ENCODE data around the gene NEURL1. TPM values are rescaled to one million over a fixed set of nuclear protein-coding genes. Genes with fewer than 3 reads are reported as not detected.
A peak's percentile ranks its signal among the peaks of the same experiment; 100 is the strongest.

Gene NEURL1
- total RNA-seq, 6 experiments from 2014 or later: 0.06 to 0.46 (median 0.27) TPM

DNA sequence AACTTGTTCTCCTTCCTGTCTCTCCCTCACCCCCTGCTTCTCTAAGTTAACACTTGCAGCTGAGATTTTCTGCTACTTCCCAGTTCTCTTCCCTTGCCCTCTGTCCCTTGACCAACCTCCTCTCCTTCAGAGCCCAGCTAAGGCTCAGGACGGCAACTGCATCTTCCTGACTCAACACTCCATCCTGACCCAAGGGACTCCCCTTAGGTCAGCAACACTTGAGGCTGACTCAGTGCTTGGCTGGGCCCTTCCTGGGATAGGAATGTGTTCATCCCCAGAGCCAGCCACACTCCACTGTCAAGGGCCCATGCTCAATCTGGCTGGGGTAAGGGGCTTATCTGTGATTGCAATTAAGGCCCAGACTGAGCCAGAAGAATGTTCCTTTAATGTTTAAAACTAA lies 44.8 kb upstream of the NEURL1 start:
- peak overlapping the region; percentile 83 for H3K27ac Mint-ChIP-seq
- peak overlapping the region; percentile 91 for H3K4me3 Mint-ChIP-seq
- TF ChIP-seq, protein P1, sequence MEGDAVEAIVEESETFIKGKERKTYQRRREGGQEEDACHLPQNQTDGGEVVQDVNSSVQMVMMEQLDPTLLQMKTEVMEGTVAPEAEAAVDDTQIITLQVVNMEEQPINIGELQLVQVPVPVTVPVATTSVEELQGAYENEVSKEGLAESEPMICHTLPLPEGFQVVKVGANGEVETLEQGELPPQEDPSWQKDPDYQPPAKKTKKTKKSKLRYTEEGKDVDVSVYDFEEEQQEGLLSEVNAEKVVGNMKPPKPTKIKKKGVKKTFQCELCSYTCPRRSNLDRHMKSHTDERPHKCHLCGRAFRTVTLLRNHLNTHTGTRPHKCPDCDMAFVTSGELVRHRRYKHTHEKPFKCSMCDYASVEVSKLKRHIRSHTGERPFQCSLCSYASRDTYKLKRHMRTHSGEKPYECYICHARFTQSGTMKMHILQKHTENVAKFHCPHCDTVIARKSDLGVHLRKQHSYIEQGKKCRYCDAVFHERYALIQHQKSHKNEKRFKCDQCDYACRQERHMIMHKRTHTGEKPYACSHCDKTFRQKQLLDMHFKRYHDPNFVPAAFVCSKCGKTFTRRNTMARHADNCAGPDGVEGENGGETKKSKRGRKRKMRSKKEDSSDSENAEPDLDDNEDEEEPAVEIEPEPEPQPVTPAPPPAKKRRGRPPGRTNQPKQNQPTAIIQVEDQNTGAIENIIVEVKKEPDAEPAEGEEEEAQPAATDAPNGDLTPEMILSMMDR (IDR thresholded peaks at IDR 0.05): no peak
- peak; percentile 84 for DNase-seq
- H3K27me3 Mint-ChIP-seq (ENCODE audit: insufficient read depth): peaks cover 8% of the 10 kb centered on the region
- H3K36me3 Mint-ChIP-seq (ENCODE audit: low read depth): peaks cover 45% of the 10 kb centered on the region
- no peaks in the 10 kb centered on the region for H3K9me3 Mint-ChIP-seq
- H3K4me1 Mint-ChIP-seq (ENCODE audit: low read depth): peaks cover 82% of the 10 kb centered on the region

DNA sequence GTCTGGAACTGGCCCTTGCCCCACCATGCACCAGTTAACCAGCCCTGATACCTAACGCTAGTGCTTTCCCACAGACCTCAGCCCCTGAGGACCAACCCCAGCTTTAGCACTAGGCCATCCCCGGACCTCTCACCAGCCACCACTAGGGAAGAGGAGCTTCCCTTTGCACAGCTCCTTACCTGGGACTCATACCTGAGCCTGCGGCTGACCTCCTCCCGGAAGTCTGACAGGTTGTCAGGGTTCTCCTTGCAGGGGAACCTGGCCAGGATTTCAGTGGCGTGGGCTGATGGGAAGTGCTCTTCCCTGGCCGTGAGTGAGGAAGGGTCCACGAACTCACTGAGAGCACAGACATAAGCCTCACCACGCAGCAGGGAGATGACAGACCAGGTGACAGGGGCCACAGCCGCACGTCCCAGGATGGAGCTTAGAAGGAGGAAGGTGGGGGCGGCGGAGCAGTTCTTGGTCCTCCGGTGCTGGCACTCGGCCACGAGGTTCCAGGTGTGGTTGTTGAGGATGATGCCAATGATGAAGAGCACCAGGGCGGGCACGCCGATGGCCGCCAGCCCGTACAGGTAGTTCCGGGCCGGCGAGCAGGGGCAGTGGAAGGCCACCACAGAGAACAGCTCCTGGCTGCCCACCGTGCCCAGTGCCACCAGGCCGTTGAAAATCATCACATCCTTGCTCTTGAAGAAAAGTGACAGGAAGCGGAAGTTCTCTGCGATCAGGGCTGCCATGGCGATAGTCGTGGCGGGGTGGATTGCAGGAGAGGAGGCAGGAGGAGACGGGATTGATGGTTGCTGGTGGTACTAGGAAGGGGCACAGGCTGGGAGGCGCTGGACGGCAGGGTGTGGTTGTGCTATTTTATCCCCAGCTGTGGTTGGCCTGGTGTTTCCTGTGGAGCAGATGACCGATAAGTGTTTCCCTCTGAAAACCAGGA lies 44.0 kb upstream of the NEURL1 start:
- H3K4me1 Mint-ChIP-seq (ENCODE audit: low read depth): peaks cover 81% of the 10 kb centered on the region
- H3K27ac Mint-ChIP-seq: peak overlapping the region; percentile 90
- peaks cover 8% of the 10 kb centered on the region for H3K27me3 Mint-ChIP-seq (ENCODE audit: insufficient read depth)
- no peak for DNase-seq
- peak overlapping the region; percentile 91 for H3K4me3 Mint-ChIP-seq
- peaks cover 43% of the 10 kb centered on the region for H3K36me3 Mint-ChIP-seq (ENCODE audit: low read depth)
- H3K9me3 Mint-ChIP-seq: no peaks in the 10 kb centered on the region
- TF ChIP-seq, protein P1 (IDR thresholded peaks at IDR 0.05): no peak

DNA sequence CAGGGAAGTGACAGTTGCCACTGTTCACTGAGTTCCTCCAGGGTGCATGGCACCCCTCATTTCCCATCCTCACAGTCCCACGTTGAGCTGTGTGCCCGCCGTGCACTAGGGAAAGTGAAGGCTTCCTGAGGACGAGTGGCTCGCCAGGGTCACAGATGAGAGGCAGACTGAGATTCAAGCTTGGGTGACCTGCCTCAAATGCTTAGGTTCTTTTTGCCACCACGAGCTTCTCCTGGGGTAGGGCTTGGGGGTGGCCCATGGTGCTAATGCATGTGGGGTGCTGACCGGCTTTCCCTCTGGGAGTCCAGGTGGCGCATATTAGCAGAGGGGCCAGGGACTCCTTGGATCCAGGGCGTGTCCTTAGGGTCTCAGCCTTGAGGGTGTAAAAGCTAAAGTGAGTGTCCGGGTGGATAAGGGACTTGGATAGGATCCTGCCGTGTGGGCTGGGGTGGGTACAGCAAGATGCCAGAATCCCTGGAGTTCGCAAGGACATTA lies 43.3 kb upstream of the NEURL1 start:
- peaks cover 6% of the 10 kb centered on the region; the same call in 1 of the 2 replicates for H3K27me3 Mint-ChIP-seq (ENCODE audit: insufficient read depth)
- H3K27ac Mint-ChIP-seq: peak overlapping the region; percentile 90
- peaks cover 73% of the 10 kb centered on the region for H3K4me1 Mint-ChIP-seq (ENCODE audit: low read depth)
- TF ChIP-seq, protein P1 (IDR thresholded peaks at IDR 0.05): no peak
- DNase-seq: no peak
- H3K9me3 Mint-ChIP-seq: no peaks in the 10 kb centered on the region
- peaks cover 38% of the 10 kb centered on the region for H3K36me3 Mint-ChIP-seq (ENCODE audit: low read depth)
- H3K4me3 Mint-ChIP-seq: peak overlapping the region; percentile 91

DNA sequence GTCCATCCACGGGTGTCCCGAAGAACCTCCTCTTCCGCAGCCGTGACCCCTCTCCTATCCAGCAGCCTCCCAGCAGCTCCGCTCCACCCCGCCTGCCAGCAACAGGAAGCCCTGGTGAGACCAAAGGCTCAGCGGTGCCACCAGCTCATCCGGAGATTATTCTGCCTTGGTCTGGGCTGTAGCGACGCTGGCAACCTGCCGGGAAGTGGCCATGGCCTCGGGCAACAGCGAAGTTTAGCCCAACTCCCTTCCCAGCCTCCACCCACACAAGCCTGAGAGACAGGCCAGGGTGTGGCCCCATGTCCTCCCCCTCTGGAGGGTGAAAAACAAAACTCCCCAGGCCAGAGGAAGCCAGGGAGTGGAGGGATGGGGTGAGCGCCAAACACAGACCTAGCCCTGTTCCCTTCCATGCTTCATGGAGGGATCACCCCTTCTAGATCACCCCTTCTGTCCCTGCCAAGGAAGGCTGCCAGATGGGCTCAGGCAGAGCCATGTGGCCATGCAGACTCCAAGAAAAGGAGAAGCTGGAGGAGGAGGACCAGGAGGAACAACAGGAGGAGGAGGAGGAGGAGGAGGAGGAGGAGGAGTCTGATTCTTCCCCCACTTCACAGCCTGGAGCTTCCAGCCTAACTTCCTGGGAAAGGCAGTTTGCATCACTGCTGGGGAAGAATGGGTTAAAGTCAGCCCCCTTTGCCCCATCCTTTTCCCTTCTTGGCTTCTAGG lies 42.3 kb upstream of the NEURL1 start:
- peak; percentile 71 for DNase-seq
- Mint-ChIP-seq H3K27me3 (ENCODE audit: insufficient read depth) (peaks cover 6% of the 10 kb centered on the region; the same call in 1 of the 2 replicates), H3K27ac (peak overlapping the region; percentile 90), H3K4me3 (peak overlapping the region; percentile 91), H3K9me3 (no peaks in the 10 kb centered on the region), H3K4me1 (ENCODE audit: low read depth) (peaks cover 63% of the 10 kb centered on the region), H3K36me3 (ENCODE audit: low read depth) (peaks cover 33% of the 10 kb centered on the region)
- TF ChIP-seq, protein P1 (IDR thresholded peaks at IDR 0.05): no peak

DNA sequence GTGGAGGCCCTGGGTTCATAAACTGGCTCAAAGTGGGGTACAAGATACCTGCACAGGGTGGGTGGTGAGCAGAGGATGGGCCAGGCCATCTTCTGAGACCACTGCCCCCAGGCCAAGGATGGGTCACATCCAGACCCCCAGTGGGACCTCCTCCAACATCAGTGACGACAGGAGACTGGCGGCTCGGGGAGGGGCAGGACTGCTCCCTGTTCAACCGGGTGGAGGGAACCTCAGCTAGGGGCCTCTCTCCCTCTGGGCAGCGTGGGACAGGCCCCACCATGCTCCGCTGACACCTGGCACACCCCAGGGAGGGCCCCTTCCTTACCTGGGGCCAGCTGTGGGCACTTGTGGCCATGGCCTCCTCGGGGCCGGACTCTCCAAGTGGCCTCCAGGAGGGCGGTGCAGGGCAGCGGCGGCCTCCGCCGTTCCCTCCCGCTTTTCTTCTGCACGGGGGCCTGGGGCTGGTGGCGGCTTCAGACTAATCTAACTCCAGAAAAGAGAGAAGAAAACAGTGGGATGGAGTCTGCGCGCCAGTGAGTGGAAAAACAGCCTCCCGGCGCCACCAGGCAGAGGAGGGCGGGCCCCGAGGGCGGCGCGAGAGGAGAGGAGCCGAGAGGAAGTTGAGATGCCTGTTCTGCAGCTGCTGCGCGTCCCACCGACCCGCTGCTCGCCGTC lies 41.5 kb upstream of the NEURL1 start, which contains the start of gene CALHM2:
Gene CALHM2, minus strand, starts transcription at position 540 of the 675 bp plus-strand sequence. CDS start 2,429 bp downstream, outside the sequence.
- Mint-ChIP-seq H3K36me3 (ENCODE audit: low read depth) (peaks cover 30% of the 10 kb centered on the region), H3K27ac (peak within 1 kb of the TSS; percentile 90), H3K4me1 (ENCODE audit: low read depth) (peaks cover 56% of the 10 kb centered on the region), H3K27me3 (ENCODE audit: insufficient read depth) (peaks cover 5% of the 10 kb centered on the region; the same call in 1 of the 2 replicates), H3K4me3 (peak within 1 kb of the TSS; percentile 91), H3K9me3 (no peaks in the 10 kb centered on the region)
- peak; percentile 45 for DNase-seq
- TF ChIP-seq, protein P1 (IDR thresholded peaks at IDR 0.05): no peak
